Measurements from ENCODE around the gene OTUB2.

Gene OTUB2

DNA sequence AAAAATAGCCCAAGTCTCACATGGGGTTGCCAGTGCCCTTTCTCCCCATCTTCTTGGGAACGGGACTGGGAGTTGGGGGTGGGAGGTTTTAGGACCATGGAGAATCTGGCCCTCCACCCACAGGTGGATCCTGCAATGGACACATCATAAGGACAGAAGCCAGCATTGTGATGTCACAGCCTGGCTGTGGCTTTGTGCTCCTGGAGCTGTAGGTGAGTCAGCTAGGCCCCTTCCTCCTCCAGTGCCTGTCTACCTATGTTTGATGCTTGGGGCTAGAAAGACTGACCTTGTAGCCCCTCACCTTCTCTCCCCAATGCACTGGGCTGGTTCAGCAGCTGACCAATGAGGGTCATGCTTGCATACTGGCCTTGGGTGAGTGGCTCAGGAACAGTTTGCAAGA is 29.1 kb upstream of the OTUB2 start, which contains the start of gene CCDC197:
TSS of gene CCDC197 (plus strand) at position 220 of the 400 bp plus-strand sequence. CDS start 831 bp downstream, outside the sequence.
- DNase-seq = no peak

DNA sequence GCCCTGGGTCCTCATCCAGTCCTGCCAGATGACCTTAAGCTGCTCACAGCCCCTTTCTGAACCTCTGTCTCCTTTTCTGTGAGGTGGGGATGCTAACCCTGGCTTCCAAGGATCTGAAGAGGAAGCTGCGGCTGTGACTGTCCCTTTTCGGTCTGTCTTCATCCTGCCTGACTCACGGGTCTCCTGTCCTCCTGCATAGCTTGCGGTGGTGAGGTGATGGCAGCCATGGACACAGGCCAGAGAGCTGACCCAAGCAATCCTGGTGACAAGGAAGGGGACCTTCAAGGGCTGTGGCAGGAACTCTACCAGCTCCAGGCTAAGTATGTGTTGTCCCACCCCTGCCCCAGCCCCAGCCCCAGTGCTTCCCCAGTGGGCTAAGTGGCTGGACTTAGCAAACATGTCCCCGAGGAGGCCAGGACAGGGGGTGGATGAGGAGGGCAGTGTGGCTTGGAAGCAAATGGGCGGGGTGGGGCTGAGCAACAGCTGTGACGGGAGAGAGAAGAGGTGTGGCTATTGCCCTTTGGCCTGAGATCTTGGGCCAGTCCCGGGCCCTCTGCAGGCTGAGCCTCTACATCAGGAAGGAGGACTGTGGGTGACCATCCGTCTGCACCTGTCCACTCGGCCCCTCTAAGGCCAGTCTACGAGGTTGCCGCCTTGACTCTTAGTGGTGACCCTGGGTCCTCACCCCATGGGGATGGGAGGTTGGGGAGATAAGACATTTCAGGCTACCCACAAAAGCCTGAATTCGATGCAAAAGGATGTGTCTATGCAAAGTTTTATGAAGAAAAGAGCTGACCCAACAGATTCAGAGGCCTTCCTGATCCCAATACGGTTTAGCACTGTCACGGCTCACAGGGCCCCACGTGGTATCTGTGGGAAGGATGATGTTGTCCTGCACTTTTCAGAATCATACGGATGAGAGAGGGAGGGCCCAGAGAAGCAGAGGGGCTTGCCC is 27.9 kb upstream of the OTUB2 start:
- DNase-seq = no peak

DNA sequence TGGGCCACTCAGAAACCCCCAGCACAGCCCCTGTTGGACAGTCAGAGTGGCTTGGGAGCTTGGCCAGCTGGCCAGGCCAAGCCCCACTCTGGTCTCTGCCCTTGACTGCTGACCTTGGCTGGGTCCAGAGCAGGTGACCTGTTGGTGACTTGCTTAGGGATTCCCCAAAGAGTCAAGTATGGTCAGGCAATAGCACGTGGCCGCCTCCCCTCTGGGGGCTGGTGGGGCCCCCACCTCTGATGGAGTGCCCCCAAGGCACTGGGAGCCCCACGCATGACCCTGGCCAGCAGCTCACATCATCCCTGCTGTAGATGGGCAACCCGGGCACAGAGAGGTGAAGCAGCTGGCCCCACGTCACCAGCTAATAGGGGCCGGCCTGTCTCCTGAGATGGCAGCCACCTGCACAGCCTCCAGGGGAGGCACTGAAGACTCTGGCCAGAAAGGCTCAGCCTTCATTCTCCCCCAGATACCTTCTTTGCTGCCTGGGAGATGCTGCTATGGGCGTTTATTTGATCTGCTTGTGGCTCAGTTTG is 27.2 kb upstream of the OTUB2 start:
- DNase-seq = no peak

DNA sequence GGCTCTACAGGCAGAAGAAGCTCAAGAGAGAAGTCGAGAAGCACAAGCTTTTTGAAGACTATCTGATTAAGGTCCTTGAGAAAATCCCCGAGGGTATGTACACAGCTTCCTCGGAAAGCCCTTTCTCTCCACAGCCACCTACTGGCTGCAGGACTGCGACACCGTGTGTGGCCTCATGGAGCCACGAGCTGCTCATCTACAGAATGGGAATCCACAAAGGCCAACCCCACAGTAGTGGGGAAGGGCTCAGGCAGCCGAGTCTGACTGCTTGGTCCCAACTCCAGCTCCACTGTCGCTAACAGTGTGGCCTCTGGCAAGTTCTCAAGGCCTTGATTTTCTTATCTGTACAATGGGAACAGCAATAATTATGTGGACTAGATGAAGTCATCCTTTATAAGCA is 26.6 kb upstream of the OTUB2 start:
- no peak for DNase-seq

DNA sequence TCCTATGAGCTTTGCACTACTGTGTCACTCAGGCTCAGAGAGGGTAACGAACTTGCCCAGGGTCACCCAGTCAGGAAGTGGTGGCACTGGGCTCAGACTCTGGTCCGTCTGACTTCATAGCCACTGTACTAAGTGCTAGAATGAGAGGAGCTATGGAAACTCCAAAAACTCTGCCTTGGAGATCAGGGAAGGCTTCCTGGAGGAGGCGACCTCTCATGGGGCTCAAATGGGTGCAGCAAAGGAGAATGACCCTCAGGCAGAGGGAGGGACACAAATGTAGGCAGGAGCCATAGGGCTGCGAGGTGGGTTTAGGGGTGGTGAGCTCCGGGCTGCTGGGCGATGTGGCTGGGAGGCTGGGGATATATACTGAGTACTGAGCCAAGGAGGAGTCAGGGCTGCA is 25.9 kb upstream of the OTUB2 start:
- DNase-seq = no peak

DNA sequence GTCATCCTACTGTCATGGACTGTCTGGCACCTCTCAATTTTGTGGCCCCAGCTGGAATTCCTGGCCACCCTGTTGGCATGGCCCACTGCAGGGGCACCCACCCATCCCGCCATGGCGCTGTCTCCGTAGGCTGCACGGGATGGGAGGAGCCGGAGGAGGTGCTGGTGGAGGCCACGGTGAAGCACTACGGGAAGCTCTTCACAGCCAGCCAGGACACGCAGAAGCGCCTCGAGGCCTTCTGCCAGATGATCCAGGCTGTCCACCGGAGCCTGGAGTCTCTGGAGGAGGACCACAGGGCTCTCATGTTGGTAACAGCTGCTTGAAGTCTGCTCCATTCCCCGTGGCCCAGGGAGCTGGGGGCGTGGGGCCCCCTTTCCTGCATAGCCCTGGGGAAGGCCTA is 25.1 kb upstream of the OTUB2 start:
- no peak for DNase-seq

DNA sequence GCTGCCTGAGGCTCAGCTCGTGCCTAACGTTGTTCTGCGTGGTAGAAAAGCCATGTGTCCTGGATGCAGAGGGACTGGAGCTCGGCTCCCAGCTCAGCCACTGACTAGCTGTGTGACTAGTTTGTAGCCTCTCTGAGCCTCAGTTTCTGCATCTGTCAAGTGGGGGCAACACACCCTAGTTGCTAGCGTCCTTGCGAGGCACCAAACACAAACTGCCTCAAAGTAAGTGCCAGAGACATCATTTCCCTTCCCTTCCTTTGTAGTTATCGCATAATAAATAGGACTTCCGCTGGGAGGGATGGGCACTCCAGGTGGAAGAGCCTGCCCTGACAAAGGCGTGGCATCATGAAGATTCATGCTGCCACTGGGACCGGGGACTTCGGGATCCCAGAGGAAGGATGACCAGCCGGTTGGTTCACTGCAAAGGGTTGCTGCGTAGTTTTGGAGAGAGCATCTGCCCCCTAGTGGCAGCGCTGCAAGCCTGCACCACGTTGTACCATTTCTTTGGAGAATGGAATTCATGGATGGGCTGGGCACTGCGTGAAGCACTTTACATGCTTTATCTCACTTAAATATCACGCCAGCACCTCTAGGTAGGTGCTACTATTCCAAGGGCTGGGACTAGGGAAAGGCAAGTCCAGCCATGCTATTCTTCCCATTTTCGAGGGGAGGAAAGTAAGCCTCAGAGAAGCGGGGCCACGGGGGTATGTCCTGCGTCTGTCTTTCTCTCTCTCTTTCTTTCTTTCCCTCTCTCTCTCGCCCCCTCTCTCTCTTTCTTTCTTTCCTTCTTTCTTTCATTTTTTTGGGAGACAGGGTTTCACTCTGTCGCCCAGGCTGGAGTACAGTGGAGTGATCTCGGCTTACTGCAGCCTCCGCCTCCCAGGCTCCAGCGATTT is 24.4 kb upstream of the OTUB2 start:
- DNase-seq = peak in 2 of 4 experiments; percentile 12 to 37

DNA sequence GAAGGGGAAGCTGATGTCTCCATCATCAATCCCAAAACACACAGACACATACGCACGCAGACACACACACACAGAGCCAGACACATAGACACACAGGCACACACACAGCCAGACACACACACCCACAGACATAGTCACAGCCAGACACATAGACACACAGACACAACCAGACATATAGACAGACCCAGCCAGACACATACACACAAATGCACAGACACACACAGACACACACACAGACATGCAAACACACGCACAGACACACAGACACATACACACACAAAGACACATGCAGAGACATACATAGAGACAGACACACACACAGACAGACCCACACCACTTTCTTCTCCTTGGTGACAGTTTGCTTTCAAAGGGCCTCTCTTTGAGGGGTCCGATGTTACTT is 22.7 kb upstream of the OTUB2 start:
- no peak for DNase-seq

DNA sequence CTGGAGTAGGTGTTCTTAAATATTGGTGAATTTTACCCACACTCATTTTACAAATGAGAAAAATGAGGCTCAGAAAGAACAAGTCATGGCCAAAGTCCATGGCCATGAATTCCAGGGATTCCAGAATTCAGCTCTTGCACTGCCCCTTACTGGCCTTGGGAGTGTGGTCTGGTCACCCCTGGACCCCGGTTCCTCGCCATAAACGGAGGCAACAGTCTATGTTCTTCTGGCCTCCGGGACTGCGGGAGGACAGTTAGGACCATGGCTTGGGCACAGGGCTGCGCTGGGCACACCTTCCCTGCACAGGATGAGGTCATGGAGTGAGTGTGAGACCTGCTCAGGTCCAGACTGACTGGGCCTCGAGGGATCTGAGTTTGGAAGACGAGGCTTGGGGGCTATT is 22.1 kb upstream of the OTUB2 start:
- no peak for DNase-seq

DNA sequence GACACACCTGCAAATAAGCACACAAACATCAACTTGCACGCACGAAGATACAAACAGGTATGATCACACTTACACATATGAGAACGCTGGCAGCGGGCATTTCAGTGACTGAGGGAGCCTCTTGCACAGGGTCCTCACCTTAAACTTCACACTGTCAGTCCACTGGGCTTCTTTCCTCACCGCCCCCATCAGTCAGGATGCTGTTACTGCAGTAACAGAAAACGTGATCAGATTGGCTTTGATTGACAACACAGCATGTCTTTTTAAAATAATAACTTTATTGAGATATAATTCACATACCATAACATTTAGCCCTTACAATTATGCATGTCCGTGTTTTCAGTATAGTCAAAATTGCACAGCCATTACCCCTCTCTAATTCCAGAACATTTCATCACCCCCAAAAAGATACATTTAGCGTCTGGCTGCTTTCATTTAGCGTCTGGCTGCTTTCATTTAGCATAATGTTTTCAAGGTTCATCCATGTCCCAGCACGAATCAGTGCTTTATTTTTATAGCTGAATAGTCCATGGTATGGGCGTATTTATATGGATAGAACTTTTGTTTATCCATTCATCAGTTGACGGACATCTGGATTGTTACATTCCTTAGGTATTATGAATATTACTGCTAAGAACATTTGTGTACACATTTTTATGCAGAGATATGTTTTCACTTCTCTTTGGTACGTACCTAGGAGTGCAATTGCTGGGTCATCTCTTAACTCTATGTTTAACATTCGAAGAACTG is 20.6 kb upstream of the OTUB2 start:
- DNase-seq = no peak

DNA sequence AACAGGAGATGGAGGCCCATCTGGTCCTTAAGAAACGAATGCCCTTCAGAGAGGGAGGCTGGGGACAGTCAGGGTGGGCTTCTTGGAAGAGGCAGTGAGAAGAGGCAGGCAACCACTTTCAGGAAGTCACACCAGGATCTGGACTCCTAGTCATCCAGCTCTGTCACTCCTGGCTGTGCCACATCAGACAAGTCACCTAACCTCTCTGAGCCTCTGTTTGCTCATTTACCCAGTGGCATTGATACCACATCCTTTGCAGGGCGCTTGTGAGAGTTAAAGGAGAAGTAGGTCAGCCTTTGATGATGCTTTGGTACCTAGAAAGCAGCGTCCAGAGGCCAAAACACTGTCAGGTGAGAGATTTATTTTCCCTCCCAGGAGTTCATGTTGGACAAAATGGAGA is 17.9 kb upstream of the OTUB2 start:
- no peak for DNase-seq

DNA sequence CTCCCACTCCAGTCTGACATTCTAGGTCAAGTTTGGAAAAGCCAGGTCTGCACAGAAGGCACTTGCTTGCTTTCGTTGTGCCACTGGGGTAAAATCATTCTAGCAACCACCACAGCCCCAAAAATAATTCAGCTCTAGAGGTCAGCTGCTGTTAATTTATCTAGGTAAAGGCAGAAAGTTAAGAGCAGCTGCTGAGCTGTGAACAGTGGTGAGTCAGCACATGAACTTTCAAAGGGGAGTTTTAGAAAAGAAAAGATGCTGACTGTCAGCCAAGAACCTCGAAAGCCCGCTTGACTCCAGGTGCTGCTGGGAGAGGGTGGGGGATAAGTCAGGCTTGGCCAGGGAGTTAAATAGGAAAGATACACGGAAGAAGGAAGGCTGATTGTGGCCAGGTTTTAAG is 16.4 kb upstream of the OTUB2 start:
- no peak for DNase-seq

DNA sequence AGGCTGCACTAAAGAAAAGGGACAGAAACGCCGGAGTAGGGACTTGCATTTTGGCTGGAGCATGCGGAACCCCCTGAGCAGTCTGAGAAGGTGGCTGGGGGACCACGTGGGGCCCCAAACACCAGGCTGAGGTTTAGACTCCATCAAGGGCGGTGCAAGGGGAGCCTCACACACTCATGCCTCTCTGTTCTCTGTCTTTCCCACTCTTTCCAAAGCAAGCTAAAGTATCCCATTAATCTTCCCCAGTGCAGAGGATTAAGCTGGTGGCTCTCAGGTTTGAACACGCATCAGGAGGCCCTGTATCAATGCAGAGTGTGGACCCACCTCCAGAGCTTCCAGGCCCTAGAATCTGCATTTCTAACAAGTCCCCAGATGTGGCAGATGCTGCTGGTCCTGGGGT is 15.5 kb upstream of the OTUB2 start:
- DNase-seq = no peak

DNA sequence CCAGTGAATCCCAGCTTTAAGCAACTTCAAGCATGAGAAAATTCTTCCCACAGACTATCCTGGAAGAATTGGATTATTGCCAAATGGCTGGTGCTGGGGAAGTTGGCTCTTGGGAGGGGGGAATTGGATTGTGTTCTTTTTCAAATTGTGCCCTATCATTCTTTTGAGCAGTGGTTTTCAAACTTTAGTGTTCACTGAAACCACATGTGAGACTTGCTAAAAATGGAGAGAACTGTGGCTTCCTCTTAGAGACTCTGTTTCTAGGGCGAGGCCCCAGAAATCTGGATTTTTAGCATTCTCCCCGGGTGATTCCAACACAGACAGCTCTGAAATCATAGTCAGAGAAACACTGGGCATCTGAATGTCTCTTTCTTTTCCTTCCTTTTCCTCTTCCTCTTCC is 14.3 kb upstream of the OTUB2 start:
- DNase-seq = no peak

DNA sequence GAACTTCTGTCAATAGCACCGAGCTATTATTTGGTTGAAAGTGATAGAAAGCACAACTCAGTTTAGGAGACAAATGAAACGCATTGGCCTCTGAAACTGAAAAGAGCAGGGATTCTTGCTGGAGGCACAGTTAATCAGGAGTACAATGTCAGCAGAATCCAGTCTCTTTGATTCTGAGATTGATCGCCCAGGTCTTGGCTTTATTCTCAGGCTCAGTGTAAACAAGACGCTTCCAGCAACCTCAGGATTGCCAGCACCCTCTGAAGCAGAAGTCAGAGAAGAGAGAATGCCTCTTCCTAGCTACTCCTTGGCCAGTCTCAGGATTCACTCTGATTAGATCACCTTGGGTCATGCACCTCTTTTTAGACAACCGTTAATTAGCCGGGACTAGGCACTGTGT is 11.8 kb upstream of the OTUB2 start:
- no peak for DNase-seq

DNA sequence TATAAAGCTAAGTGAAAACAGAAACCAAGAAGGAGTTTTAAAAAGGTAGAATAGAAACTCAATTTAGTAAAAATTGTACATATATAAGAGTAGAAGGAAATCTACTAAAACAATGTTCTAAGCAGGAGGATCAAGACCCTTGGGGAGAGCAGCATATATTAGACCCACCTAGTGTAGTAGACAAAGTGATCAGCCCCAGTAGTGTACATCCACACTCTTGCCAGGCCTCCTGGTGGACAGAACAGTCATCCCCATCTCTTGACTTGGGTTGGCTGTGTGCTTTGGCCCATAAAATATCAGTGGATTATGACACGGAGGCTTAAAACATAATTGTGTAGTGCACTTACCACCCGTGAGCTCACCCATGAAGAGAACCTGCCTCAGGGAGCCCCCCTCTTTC is 10.9 kb upstream of the OTUB2 start:
- DNase-seq = no peak

DNA sequence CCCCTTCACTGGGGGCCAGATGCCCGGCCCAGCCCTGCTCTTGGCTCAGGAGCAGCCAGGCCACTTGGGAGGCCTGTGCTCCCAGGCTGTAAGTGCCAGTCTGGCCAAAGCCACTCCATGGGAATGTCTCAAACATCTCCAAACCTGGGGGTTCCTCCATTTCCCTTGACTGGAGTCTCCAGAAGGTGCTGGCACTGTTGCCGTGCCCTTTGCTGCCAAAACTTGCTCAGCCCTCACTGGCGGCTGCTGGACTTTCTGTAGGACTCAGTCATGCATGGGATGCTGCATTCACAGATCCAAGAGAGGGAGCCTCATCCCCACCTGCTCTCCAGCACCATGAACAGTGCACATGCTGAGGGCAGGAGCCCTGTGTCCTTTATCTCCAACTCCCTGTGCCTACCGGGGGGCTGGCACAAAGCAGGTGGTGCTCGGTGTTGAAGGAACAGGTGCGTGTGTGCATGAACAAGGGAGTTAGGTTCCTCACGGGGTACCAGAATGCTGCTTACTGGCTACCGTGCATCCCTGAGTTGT is 9.6 kb upstream of the OTUB2 start:
- no peak for DNase-seq

DNA sequence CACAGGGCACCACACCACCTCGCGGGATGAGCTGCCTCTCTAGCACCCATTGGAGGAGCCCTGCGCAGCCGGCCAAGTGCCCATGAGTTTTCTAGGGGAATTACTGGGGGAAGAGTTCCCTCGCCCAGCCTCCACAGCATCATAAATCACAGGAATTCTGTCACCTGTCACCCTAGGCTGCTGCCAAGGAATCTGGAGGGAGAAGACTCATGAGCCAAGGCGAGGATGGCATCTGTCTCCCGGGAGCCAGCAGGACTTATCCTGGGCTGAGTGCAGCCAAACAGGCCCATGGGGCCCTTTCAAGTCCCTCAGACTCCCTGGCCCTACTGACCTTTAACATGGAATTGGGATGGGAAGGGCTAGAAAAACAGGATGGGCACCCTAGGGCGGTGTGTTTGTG is 7.8 kb upstream of the OTUB2 start:
- no peak for DNase-seq

DNA sequence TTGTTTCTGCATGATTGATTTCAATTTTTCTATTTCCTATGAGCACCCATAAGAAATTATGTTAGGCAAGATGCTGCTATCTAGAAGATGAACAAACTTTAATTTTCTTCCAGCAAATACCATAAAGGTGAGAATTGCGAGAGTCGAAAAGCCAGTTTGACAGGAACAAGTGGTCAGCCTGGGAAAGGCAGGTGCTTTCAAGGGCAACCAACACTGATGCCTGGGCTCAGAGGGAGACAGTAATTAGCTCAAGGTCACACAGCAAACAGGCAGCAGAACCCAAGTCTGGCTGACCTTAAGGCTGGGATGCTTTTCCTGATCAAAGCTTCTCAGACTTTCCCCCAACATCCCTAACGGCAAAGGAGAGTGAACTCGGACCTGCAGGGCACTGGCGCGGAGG is 6.8 kb upstream of the OTUB2 start:
- no peak for DNase-seq

DNA sequence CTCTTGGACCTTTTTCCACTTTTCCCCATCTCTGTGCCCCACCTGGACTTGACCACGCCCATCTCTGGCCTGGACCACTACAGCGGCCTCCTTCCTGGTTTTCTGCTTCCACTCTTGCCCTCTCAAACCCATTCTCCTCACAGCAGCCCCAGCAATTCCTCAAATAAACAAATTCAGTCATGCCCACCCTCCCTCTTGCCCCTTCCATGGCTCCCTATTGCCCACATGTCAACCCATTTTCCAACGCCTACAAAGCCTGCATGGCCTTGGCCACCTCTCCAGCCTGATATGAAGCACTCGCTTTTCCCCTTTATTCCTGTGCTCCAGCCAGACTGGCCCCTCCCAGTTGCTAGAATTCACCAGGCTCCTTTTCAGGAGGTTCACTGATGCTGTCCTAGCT is 5.9 kb upstream of the OTUB2 start:
- DNase-seq = no peak

DNA sequence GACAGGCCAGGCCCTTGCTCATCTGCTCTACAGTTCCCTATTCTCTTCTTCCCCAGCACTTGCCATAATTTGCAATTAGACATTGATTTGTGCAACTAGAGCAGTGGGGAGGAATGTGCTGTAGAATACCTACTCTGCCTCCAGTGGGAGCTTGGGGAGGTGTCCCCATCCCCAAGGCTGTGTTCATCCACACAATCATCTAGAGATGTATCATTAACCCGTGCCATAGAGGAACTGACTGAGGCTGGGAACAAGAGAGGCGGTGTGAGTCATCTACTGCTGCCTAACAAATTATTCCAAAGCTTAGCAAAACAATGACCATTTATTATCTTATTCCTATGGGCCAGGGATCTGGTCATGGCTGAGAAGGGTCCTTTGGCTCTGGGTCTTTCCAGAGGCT is 5.1 kb upstream of the OTUB2 start:
- DNase-seq = no peak

DNA sequence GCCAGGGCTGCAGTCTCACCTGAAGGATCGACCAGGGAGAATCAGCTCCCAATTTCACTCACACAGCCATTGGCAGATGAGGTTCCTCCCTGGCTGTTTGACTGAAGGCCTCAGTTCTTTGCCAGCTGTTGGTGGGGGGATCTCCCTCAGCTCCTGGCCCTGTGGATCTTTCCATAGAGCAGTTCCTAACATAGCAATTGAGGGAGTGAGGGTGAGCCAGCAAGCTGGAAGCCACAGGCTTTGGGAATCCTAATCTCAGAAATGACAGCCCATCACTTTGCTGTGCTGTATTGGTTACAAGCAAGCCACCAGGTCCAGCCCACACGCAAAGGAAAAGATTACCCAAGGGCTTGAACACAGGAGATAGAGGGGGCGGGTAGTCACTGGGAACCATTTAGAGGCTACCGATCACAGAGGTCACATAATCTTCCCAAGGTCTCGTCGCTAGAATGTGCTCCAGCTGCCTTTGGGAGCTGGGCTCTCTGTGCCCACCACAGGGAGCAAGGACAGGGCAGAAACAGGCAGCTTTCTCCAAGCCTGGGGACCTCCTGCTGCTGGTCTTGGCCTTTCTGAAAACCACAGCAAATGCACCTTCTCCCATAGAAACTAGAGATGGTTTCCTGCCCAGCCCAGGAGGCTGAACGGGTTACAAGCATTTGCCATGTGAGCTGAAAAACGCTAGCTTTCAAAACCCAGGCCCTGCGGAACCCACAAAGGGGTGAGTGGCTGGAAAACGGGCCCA is 4.6 kb upstream of the OTUB2 start:
- DNase-seq = no peak

Measured in activated naive CD4-positive, alpha-beta T cell (primary cell).